Esophagus muscularis mucosa (tissue), 4 donors: Measurements from ENCODE around the gene RPL6.

Experiments used
- EP300 ChIP-seq: sonication (generic); formaldehyde crosslinking; IDR thresholded peaks from one replicate; pipeline ENCODE4 v1.6.1; 2017; ENCODE audit warnings: antibody characterized with exemption
- POLR2A ChIP-seq: fragments of 450-650 bp; IDR thresholded peaks from one replicate; pipeline ENCODE4 v1.6.1; 2017; ENCODE audit warnings: antibody characterized with exemption, moderate library complexity, mild to moderate bottlenecking, low read depth
- POLR2AphosphoS5 ChIP-seq, 2 donors: sonication (generic); formaldehyde crosslinking; IDR thresholded peaks; one replicate each; pipeline ENCODE4 v1.6.1; 2017; ENCODE audit warnings: antibody characterized with exemption in 2 of 2
- TF ChIP-seq, protein P1 (sequence below), 3 experiments: fragments of 200-600 bp in 2 of 3; fragments of 450-650 bp in 1 of 3; sonication (generic) in 2 of 3; IDR thresholded peaks; one replicate each; pipeline ENCODE4 v1.5.1; 2017 to 2019; ENCODE audit warnings: antibody characterized with exemption in 3 of 3, mild to moderate bottlenecking in 2 of 3, moderate library complexity in 1 of 3

GRCh38 chr12:112374166-112374740 is 35.2 kb downstream of the RPL6 start:
- TF ChIP-seq, protein P1, sequence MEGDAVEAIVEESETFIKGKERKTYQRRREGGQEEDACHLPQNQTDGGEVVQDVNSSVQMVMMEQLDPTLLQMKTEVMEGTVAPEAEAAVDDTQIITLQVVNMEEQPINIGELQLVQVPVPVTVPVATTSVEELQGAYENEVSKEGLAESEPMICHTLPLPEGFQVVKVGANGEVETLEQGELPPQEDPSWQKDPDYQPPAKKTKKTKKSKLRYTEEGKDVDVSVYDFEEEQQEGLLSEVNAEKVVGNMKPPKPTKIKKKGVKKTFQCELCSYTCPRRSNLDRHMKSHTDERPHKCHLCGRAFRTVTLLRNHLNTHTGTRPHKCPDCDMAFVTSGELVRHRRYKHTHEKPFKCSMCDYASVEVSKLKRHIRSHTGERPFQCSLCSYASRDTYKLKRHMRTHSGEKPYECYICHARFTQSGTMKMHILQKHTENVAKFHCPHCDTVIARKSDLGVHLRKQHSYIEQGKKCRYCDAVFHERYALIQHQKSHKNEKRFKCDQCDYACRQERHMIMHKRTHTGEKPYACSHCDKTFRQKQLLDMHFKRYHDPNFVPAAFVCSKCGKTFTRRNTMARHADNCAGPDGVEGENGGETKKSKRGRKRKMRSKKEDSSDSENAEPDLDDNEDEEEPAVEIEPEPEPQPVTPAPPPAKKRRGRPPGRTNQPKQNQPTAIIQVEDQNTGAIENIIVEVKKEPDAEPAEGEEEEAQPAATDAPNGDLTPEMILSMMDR (IDR thresholded peaks at IDR 0.05), result no peak
- TF ChIP-seq POLR2A (no peak), POLR2AphosphoS5 (IDR thresholded peaks at IDR 0.05) (no peak), EP300 (no peak)
